NCI-H187 treated with DMSO at 0.1 percent for 48 hours (cell line): ENCODE measurements around the gene SCARB2.

Experiments
- DNase-seq: peaks from one replicate; lab custom pipeline; 2025; lab: John Stamatoyannopoulos, UW

Gene SCARB2

GRCh38 chr4:76198411-76199237 lies 15.0 kb downstream of the SCARB2 start:
- peak; percentile 82 for DNase-seq

GRCh38 chr4:76197971-76198410 lies 15.6 kb downstream of the SCARB2 start:
- DNase-seq, result peak; percentile 82

- no peak for DNase-seq
These were observed 16.4 kb downstream of the SCARB2 start for GRCh38 chr4:76197031-76197743.

GRCh38 chr4:76196376-76196775 lies 17.2 kb downstream of the SCARB2 start:
- DNase-seq, result no peak

- no peak for DNase-seq
These were observed 18.3 kb downstream of the SCARB2 start for GRCh38 chr4:76195326-76195725.

GRCh38 chr4:76194325-76194724 lies 19.3 kb downstream of the SCARB2 start:
- no peak for DNase-seq

- DNase-seq, result no peak
These were observed 21.4 kb downstream of the SCARB2 start for GRCh38 chr4:76192236-76192635.

GRCh38 chr4:76188557-76188956 lies 25.1 kb downstream of the SCARB2 start:
- DNase-seq, result no peak

- no peak for DNase-seq
These were observed 25.5 kb downstream of the SCARB2 start for GRCh38 chr4:76188149-76188548.

GRCh38 chr4:76187152-76187551 lies 26.5 kb downstream of the SCARB2 start:
- no peak for DNase-seq

GRCh38 chr4:76182463-76182862 lies 31.2 kb downstream of the SCARB2 start:
- no peak for DNase-seq

GRCh38 chr4:76179398-76180318 lies 34.0 kb downstream of the SCARB2 start:
- DNase-seq, result peak; percentile 46

- no peak for DNase-seq
These were observed 35.3 kb downstream of the SCARB2 start for GRCh38 chr4:76178296-76178695.

- no peak for DNase-seq
These were observed 35.9 kb downstream of the SCARB2 start for GRCh38 chr4:76177709-76178108.

GRCh38 chr4:76175336-76175735 lies 38.3 kb downstream of the SCARB2 start:
- DNase-seq, result no peak

GRCh38 chr4:76174216-76174615 lies 39.4 kb downstream of the SCARB2 start:
- no peak for DNase-seq

- DNase-seq, result no peak
These were observed 44.9 kb downstream of the SCARB2 start for GRCh38 chr4:76168688-76169087.

GRCh38 chr4:76166480-76166879 lies 47.1 kb downstream of the SCARB2 start:
- DNase-seq, result no peak

- no peak for DNase-seq
These were observed 53.3 kb downstream of the SCARB2 start for GRCh38 chr4:76160355-76160754.

GRCh38 chr4:76156635-76157034 lies 57.0 kb downstream of the SCARB2 start:
- no peak for DNase-seq

GRCh38 chr4:76155979-76156378 lies 57.6 kb downstream of the SCARB2 start:
- no peak for DNase-seq

- DNase-seq, result no peak
These were observed 60.3 kb downstream of the SCARB2 start for GRCh38 chr4:76153356-76153755.
